ENCODE results near the gene ITGA2B. TPM values are rescaled to one million over a fixed set of nuclear protein-coding genes. Genes with fewer than 3 reads are reported as not detected.

ITGA2B gene
- polyA plus RNA-seq, 1 donor (not counting 4 experiments of a cell fraction or from before 2014, with no cell fraction given), result not detected

- Histone ChIP-seq H3K36me3 (ENCODE audit: control insufficient read depth in 2 of 2, extremely low read depth in 1 of 2, insufficient read depth in 2 of 2, low read length in 2 of 2) (no peaks in the 10 kb centered on the region), H3K9ac (ENCODE audit: control insufficient read depth, extremely low read depth, insufficient read depth, low read length) (no peak overlapping the region), H3K79me2 (ENCODE audit: control insufficient read depth, insufficient read depth, low read length) (no peaks in the 10 kb centered on the region), H3K4me1 (ENCODE audit: control insufficient read depth, extremely low read depth, insufficient read depth, low read length) (peaks cover 1% of the 10 kb centered on the region), H3K27ac (ENCODE audit: control insufficient read depth, insufficient read depth, low read length) (no peak overlapping the region), H3K27me3 (ENCODE audit: control insufficient read depth, extremely low read depth, insufficient read depth, low read length) (peaks cover 29% of the 10 kb centered on the region), H3K9me3 (ENCODE audit: control insufficient read depth, low read depth, low read length) (no peaks in the 10 kb centered on the region), H3K4me2 (ENCODE audit: control insufficient read depth, extremely low read depth, insufficient read depth, low read depth, low read length) (no peak overlapping the region), H2AFZ (ENCODE audit: control insufficient read depth, low read length) (no peak overlapping the region), H3K4me3 (ENCODE audit: control insufficient read depth in 2 of 3, extremely low read depth in 1 of 3, insufficient read depth in 2 of 3, low read depth in 1 of 3, low read length in 3 of 3) (no peak overlapping the region), H4K20me1 (ENCODE audit: control insufficient read depth, extremely low read depth, insufficient read depth, low read length) (no peaks in the 10 kb centered on the region), H3K9me1 (ENCODE audit: control insufficient read depth, extremely low read depth, insufficient read depth, low read length) (no peaks in the 10 kb centered on the region)
- DNase-seq (ENCODE audit: low read depth, low spot score), result no peak
- no peak for TF ChIP-seq EZH2 (IDR thresholded peaks at IDR 0.05; ENCODE audit: low read length)
- TF ChIP-seq CTCF (optimal IDR thresholded peaks at IDR 0.05 in 1 of 3, IDR thresholded peaks at IDR 0.05 in 1 of 3, conservative IDR thresholded peaks at IDR 0.05 in 1 of 3; ENCODE audit: extremely low read depth in 1 of 3, insufficient read depth in 2 of 3, low read length in 3 of 3), result no peak
- dilution Hi-C loops (cut with MboI; ENCODE audit: extremely low pct_ligation_motif_present, low sequenced_read_pairs), result no loop called here
- no peak for FAIRE-seq
Measured at GRCh38 chr17:44379887-44380286, 9.6 kb downstream of the ITGA2B start.

GRCh38 chr17:44378171-44378705 lies 11.2 kb downstream of the ITGA2B start:
- no peak for FAIRE-seq
- H3K27me3 ChIP-seq (ENCODE audit: control insufficient read depth, extremely low read depth, insufficient read depth, low read length), result peaks cover 12% of the 10 kb centered on the region
- no peaks in the 10 kb centered on the region for H3K9me1 ChIP-seq (ENCODE audit: control insufficient read depth, extremely low read depth, insufficient read depth, low read length)

More at GRCh38 chr17:44378171-44378705, 11.2 kb downstream of the ITGA2B start:
- Histone ChIP-seq H4K20me1 (ENCODE audit: control insufficient read depth, extremely low read depth, insufficient read depth, low read length) (no peaks in the 10 kb centered on the region), H3K79me2 (ENCODE audit: control insufficient read depth, insufficient read depth, low read length) (no peaks in the 10 kb centered on the region), H3K9me3 (ENCODE audit: control insufficient read depth, low read depth, low read length) (no peaks in the 10 kb centered on the region), H3K4me1 (ENCODE audit: control insufficient read depth, extremely low read depth, insufficient read depth, low read length) (no peaks in the 10 kb centered on the region), H3K27ac (ENCODE audit: control insufficient read depth, insufficient read depth, low read length) (no peak overlapping the region), H3K4me3 (ENCODE audit: control insufficient read depth in 2 of 3, extremely low read depth in 1 of 3, insufficient read depth in 2 of 3, low read depth in 1 of 3, low read length in 3 of 3) (no peak overlapping the region), H2AFZ (ENCODE audit: control insufficient read depth, low read length) (no peak overlapping the region), H3K36me3 (ENCODE audit: control insufficient read depth in 2 of 2, extremely low read depth in 1 of 2, insufficient read depth in 2 of 2, low read length in 2 of 2) (no peaks in the 10 kb centered on the region), H3K9ac (ENCODE audit: control insufficient read depth, extremely low read depth, insufficient read depth, low read length) (no peak overlapping the region), H3K4me2 (ENCODE audit: control insufficient read depth, extremely low read depth, insufficient read depth, low read depth, low read length) (no peak overlapping the region)
- no peak for DNase-seq (ENCODE audit: low read depth, low spot score)
- TF ChIP-seq CTCF (optimal IDR thresholded peaks at IDR 0.05 in 1 of 3, IDR thresholded peaks at IDR 0.05 in 1 of 3, conservative IDR thresholded peaks at IDR 0.05 in 1 of 3; ENCODE audit: extremely low read depth in 1 of 3, insufficient read depth in 2 of 3, low read length in 3 of 3) (no peak), EZH2 (IDR thresholded peaks at IDR 0.05; ENCODE audit: low read length) (no peak)
- dilution Hi-C loops (cut with MboI; ENCODE audit: extremely low pct_ligation_motif_present, low sequenced_read_pairs), result no loop called here
